GM19463 (cell line): ENCODE data around the gene ATP2A1.
"Not testable (repeated sequence)": the region's sequence is repeated elsewhere in the genome, so short reads cannot be mapped to it uniquely, and the experiment has no call there.

Experiments used
- ATAC-seq: cut with Tn5 transposase; IDR thresholded peaks from one replicate; pipeline ENCODE4 v1.9.1; 2021; ENCODE audit warnings: mild to moderate bottlenecking, moderate library complexity; ENCODE audit not compliant: unreplicated experiment

Gene ATP2A1

DNA sequence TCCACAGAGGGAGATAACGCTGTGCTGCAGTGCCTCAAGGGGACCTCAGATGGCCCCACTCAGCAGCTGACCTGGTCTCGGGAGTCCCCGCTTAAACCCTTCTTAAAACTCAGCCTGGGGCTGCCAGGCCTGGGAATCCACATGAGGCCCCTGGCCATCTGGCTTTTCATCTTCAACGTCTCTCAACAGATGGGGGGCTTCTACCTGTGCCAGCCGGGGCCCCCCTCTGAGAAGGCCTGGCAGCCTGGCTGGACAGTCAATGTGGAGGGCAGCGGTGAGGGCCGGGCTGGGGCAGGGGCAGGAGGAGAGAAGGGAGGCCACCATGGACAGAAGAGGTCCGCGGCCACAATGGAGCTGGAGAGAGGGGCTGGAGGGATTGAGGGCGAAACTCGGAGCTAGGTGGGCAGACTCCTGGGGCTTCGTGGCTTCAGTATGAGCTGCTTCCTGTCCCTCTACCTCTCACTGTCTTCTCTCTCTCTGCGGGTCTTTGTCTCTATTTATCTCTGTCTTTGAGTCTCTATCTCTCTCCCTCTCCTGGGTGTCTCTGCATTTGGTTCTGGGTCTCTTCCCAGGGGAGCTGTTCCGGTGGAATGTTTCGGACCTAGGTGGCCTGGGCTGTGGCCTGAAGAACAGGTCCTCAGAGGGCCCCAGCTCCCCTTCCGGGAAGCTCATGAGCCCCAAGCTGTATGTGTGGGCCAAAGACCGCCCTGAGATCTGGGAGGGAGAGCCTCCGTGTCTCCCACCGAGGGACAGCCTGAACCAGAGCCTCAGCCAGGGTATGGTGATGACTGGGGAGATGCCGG lies 54.3 kb downstream of the ATP2A1 start:
- ATAC-seq: no peak

DNA sequence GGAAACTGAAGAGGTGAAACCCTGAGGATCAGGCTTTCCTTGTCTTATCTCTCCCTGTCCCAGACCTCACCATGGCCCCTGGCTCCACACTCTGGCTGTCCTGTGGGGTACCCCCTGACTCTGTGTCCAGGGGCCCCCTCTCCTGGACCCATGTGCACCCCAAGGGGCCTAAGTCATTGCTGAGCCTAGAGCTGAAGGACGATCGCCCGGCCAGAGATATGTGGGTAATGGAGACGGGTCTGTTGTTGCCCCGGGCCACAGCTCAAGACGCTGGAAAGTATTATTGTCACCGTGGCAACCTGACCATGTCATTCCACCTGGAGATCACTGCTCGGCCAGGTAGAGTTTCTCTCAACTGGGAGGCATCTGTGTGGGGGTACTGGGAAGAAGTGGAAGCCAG lies 54.9 kb downstream of the ATP2A1 start:
- ATAC-seq: no peak

DNA sequence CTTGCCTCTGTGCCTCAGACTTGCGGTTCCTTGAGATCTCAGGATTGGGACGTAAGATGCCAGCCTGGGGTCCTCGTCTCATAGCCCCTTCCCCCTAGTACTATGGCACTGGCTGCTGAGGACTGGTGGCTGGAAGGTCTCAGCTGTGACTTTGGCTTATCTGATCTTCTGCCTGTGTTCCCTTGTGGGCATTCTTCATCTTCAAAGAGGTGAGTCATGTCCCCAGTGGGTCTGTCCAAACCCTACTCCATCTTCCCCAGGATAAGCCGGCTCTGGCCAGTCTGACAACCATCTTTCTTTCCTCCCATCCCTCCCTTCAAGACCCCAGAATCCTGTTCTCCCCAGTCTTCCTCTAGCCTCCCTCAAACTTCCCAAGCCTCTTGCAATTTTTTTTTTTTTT lies 57.1 kb downstream of the ATP2A1 start:
- ATAC-seq: no peak

DNA sequence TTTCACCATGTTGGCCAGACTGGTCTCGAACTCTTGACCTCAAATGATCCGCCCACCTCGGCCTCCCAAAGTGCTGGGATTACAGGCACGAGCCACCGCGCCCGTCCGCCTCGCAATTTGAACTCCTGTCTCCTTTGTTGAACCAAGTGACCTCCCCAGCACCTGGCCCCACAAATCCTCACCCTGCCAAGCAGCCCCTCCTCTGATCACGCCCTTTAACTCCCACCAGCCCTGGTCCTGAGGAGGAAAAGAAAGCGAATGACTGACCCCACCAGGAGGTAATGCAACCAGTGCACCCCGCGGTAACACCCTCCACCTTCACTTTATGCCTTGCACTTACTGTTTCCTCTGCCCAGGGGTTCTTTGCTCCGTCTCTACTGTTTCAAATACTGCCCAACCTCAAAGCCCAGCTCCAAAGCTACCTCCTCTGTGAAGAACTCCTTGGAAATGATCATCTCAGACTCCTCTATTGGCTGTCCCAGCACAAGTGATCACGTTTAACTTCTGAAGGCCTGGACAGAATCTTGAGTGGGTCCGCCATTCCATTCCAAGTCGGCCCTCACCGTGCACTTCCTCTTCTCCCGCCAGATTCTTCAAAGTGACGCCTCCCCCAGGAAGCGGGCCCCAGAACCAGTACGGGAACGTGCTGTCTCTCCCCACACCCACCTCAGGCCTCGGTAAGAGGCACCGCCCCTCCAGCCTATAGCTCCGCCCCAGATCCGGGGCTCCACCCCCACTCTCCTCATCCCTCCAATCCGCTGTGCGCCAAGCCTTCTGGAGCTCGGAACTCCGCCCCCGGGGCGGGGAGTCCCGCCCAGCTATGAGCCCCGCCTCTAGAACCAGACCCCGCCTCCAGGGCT lies 57.9 kb downstream of the ATP2A1 start:
- peak; percentile 57 for ATAC-seq

DNA sequence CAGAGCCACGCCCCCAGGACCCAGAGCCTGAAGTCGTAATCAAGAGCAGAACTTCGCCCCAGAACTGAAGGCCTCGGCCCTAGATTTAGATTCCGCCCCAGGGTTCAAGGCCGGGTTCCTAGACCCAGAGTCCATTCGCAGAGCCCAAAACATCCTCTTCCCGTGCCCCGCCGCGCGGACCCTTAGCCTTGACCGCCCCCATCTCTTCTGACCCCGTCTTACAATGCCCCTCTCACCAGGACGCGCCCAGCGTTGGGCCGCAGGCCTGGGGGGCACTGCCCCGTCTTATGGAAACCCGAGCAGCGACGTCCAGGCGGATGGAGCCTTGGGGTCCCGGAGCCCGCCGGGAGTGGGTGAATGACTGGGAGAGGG lies 58.5 kb downstream of the ATP2A1 start:
- no peak for ATAC-seq

DNA sequence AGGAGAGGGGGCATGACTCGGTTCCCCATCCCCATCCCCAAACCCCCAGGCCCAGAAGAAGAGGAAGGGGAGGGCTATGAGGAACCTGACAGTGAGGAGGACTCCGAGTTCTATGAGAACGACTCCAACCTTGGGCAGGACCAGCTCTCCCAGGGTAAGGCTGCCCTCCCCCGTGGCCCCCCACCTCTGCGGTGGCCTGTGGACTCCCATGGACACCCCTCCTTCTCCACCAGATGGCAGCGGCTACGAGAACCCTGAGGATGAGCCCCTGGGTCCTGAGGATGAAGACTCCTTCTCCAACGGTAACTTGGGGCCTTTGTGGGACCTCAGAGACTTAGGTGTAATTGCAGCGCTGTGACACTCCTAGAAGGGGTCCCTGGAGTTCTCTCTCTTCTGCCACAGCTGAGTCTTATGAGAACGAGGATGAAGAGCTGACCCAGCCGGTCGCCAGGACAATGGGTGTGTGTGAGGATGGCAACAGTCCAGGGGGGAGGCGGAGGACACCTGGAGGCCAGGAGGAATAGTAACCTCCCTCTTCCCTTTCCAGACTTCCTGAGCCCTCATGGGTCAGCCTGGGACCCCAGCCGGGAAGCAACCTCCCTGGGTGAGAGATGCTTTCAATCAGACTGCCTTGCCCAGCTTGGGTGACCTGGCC lies 59.1 kb downstream of the ATP2A1 start:
- no peak for ATAC-seq

DNA sequence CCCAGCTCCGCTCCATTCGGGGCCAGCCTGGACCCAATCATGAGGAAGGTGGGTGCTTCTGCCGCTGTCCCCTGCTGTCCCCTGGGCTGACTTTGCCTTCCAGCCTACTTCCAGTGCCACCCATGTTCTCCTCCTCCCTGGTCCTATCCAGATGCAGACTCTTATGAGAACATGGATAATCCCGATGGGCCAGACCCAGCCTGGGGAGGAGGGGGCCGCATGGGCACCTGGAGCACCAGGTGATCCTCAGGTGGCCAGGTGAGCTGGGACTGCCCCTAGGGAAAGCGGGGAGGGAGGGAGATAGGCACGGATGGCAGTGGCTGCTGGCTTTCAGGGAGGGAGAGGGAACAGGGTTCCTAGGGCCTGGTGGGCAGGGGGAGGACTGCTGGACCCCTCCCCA lies 60.4 kb downstream of the ATP2A1 start:
- ATAC-seq: no peak

DNA sequence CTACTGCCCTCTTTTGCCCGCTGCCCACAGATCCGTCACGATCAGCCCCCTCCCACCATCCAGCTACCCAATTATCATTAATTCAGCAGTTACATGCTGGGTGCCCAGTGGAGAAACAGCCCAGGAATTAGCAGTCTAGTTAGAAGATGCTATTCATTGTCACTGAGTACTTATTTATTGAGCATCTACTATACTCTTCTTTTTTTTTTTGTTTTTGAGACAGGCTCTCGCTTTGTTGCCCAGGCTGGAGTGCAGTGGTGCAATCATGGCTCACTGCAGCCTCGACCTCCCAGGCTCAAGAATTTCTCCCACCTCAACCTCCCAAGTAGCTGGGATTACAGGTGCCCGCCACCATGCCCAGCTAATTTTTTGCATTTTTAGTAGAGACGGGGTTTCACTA lies 61.5 kb downstream of the ATP2A1 start:
- not testable (repeated sequence) for ATAC-seq

DNA sequence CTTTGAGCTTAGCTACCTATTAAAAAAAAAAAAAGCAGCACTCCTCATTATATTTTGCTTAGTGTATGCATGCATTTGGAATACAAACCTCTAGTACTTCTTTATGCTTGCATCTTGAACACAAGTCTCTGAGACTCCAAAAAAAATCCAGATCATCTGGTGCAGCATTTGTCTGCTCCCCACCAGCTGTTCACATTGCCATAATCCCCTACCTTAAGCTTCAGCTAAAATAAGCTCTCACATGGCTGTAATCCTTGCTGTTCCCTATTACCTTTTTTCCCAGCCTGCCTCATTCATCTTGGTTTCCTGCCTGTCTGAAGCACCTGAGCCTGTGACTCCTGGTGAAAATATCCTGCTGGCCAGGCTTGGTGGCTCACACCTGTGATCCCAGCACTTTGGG lies 65.0 kb downstream of the ATP2A1 start:
- no peak for ATAC-seq

DNA sequence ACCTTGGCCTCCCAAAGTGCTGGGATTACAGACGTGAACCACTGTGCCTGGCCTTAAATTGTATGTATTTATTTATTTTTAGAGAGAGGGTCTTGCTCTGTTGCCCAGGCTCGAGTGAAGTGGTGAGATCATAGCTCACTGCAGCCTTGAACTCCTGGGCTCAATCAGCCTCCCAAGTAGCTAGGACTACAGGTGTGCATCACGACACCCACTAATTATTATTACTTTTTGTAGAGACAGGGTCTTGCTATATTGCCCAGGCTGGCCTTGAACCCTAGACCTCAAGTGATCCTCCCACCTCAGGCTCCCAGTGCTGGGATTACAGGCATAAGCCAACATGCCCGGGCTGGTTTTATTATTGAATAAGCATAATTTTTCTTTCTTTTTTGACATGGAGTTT lies 68.4 kb downstream of the ATP2A1 start:
- ATAC-seq: no peak

DNA sequence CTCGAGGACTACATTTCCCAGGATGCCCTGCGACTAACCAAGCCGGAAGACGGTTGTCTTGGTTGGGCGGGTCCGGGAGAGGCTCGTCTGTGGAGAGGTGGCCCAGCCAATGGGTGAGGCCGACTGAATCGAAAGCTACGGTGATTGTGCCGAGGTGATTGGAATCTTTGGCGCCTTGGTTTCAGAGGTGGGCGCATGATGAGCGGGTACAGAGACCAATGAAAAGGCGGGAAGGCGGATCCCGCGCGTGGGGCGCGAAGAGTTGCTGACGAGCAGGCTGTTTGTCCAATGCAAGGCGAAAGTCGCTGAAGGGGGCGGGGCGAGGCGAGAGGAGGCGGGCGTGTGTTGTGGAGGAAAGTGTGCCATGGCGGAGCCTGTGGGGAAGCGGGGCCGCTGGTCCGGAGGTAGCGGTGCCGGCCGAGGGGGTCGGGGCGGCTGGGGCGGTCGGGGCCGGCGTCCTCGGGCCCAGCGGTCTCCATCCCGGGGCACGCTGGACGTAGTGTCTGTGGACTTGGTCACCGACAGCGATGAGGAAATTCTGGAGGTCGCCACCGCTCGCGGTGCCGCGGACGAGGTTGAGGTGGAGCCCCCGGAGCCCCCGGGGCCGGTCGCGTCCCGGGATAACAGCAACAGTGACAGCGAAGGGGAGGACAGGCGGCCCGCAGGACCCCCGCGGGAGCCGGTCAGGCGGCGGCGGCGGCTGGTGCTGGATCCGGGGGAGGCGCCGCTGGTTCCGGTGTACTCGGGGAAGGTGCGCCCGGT lies 72.5 kb downstream of the ATP2A1 start, which contains the start of gene NFATC2IP:
TSS of gene NFATC2IP (plus strand) at position 290 of the 762 bp plus-strand sequence. CDS start at position 365, 75 bp downstream.
- ATAC-seq: peak; percentile 93

DNA sequence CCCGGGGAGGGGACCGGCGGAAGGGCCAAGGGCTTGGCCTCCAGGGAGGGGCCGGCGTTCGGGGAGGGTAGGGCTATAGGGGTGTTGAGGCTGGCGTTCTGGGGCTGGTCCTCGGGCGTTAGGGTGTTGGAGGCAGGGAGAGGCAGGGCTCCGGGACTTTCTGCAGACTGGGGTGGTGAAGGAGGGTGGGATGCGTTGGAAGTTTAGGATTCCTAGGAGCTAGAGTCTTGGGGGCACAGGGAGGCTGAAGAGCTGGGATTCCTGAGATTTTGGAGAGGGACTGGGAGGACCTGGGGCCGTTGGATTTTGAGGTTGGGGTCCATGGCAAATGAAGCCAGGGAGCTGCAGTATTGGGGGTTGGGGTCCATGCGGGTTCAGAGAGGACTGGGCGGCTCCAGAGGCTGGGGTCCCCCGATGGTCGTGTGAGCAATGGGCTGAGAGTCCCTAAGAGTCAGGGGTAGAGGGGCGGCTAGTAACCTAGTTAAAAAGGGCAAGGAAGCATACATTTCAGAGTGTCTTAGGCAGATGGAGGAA lies 73.2 kb downstream of the ATP2A1 start:
- no peak for ATAC-seq
